Esophagus (tissue), 2 donors: ENCODE data around the gene C1QTNF7. TPM values are rescaled to one million over a fixed set of nuclear protein-coding genes. Genes with fewer than 3 reads are reported as not detected.

Experiments
- H3K27ac ChIP-seq, 2 donors: one replicate each; pipeline ENCODE4 v1.5.1; 2013; ENCODE audit warnings: low read depth in 2 of 2, mild to moderate bottlenecking in 2 of 2, inconsistent platforms in 1 of 2, low read length in 1 of 2, moderate library complexity in 1 of 2
- H3K27me3 ChIP-seq, 2 donors: one replicate each; pipeline ENCODE4 v1.6.1; 2013; ENCODE audit warnings: low read length in 2 of 2, control low read depth in 1 of 2, mild to moderate bottlenecking in 1 of 2; ENCODE audit not compliant: insufficient read depth in 2 of 2, control insufficient read depth in 1 of 2
- H3K36me3 ChIP-seq, 2 donors: one replicate each; pipeline ENCODE4 v1.6.1; 2013; ENCODE audit warnings: low read length in 1 of 2; ENCODE audit not compliant: control insufficient read depth in 2 of 2, insufficient read depth in 2 of 2
- H3K4me1 ChIP-seq, 2 donors: one replicate each; pipeline ENCODE4 v1.6.1; 2013; ENCODE audit warnings: low read length in 1 of 2; ENCODE audit not compliant: control insufficient read depth in 2 of 2, insufficient read depth in 2 of 2
- H3K4me3 ChIP-seq, 2 donors: one replicate each; pipeline ENCODE4 v1.5.1; 2013; ENCODE audit warnings: low read length in 2 of 2, mild to moderate bottlenecking in 2 of 2, low read depth in 1 of 2, moderate library complexity in 1 of 2
- H3K9me3 ChIP-seq, 2 donors: one replicate each; pipeline ENCODE4 v1.6.1; 2013; ENCODE audit warnings: mild to moderate bottlenecking in 2 of 2, low read depth in 1 of 2, low read length in 1 of 2, moderate library complexity in 1 of 2; ENCODE audit not compliant: control insufficient read depth in 2 of 2, insufficient read depth in 1 of 2
- WGBS, 2 donors: extraction: QIAGEN DNeasy Blood & Tissue Kit; methylation state at CpG; one replicate each; pipeline ENCODE4 v1.1.7; 2013; 5-methylcytosine and 5-hydroxymethylcytosine counted together
- polyA plus RNA-seq, 2 donors: library from polyadenylated mRNA; stranded (reverse); fragments of 200-250 nt; gene quantifications; one replicate each; pipeline ENCODE4 v1.2.3, GENCODE V29; 2013
- donor health status: healthy with polysubstance abuse.
- donor health status: Bipolar disorder and iron deficiency.

C1QTNF7 gene
- polyA plus RNA-seq, 2 donors: 0.85 to 1.4 TPM

- H3K27me3 ChIP-seq: no peaks in the 10 kb centered on the region
- H3K4me1 ChIP-seq: no peaks in the 10 kb centered on the region
- H3K4me3 ChIP-seq: no peak overlapping the region
- H3K36me3 ChIP-seq: no peaks in the 10 kb centered on the region
- H3K9me3 ChIP-seq: no peaks in the 10 kb centered on the region
- H3K27ac ChIP-seq: no peak overlapping the region
- WGBS, 2 donors: 93% methylated on average over 5 of the region's 5 CpGs
These were observed 15.4 kb upstream of the C1QTNF7 start for GRCh38 chr4:15412461-15412860.

- Histone ChIP-seq H3K36me3 (no peaks in the 10 kb centered on the region), H3K27me3 (no peaks in the 10 kb centered on the region), H3K9me3 (no peaks in the 10 kb centered on the region), H3K4me1 (no peaks in the 10 kb centered on the region), H3K4me3 (no peak overlapping the region), H3K27ac (no peak overlapping the region)
- 65 to 66% methylated on average over 6 of the region's 6 CpGs for WGBS, 2 donors
These were observed 14.7 kb upstream of the C1QTNF7 start for GRCh38 chr4:15413010-15413622.

- H3K9me3 ChIP-seq: no peaks in the 10 kb centered on the region
- H3K4me1 ChIP-seq: no peaks in the 10 kb centered on the region
- no peak overlapping the region for H3K4me3 ChIP-seq
- no peaks in the 10 kb centered on the region for H3K27me3 ChIP-seq
- H3K36me3 ChIP-seq: no peaks in the 10 kb centered on the region
- WGBS, 2 donors: 73 to 75% methylated on average over 2 of the region's 2 CpGs
- peak overlapping the region in 1 of 2 donors; percentile 34 for H3K27ac ChIP-seq
These were observed 14.2 kb upstream of the C1QTNF7 start for GRCh38 chr4:15413623-15414019.

- 51% methylated on average over 4 of the region's 4 CpGs for WGBS, 2 donors
- H3K9me3 ChIP-seq: no peaks in the 10 kb centered on the region
- no peak overlapping the region for H3K4me3 ChIP-seq
- no peaks in the 10 kb centered on the region for H3K36me3 ChIP-seq
- no peaks in the 10 kb centered on the region for H3K27me3 ChIP-seq
- no peak overlapping the region for H3K27ac ChIP-seq
- no peaks in the 10 kb centered on the region for H3K4me1 ChIP-seq
These were observed 13.2 kb upstream of the C1QTNF7 start for GRCh38 chr4:15414551-15415091.

DNA sequence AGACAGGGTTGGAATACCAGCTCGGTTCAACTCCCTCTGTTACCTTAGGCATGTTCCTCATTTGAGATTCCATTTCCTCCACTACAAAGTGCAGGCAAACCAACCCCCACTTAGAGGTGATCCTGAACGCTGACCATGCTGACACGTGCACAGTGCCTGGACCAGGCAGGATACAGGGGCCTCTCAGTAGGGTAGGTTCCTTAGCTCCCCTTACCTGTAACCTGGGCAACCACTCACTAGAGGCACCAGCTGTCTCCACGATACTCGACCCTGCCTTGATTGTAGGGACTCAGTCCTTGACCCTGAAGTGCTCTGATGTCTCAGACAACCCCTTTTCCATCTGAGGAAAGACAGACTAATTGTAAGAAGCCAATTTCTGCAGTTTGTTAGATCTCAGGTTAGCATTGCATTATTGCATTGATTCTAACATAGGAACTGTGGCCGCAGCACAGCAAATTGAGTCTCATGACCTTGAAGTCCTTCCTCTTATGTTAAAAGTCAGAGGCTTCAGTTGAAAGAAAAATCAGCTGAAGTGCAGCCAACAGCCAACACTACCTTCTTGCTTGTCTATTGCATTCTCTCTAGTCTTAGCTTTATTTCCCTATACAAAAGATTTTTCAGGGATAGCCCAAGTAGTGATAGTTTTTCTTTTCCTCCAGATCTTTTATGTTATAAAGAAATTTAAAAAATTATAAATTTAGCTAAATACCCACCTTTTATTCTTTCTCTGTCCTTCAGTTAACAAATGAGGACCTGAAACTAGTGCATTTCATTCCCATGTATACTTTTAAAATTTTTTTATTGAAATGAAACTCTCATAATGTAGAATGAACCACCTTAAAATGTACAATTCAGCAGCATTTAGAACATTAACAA is 11.2 kb upstream of the C1QTNF7 start:
- Histone ChIP-seq H3K36me3 (no peaks in the 10 kb centered on the region), H3K4me1 (no peaks in the 10 kb centered on the region), H3K9me3 (no peaks in the 10 kb centered on the region), H3K27ac (peak overlapping the region in 1 of 2 donors; percentile 20), H3K4me3 (no peak overlapping the region), H3K27me3 (no peaks in the 10 kb centered on the region)
- WGBS, 2 donors: 68 to 79% methylated on average over 6 of the region's 6 CpGs

GRCh38 chr4:15417233-15417660 is 10.6 kb upstream of the C1QTNF7 start:
- Histone ChIP-seq H3K27me3 (no peaks in the 10 kb centered on the region), H3K4me3 (no peak overlapping the region), H3K27ac (no peak overlapping the region), H3K36me3 (no peaks in the 10 kb centered on the region), H3K9me3 (no peaks in the 10 kb centered on the region), H3K4me1 (no peaks in the 10 kb centered on the region)

GRCh38 chr4:15418956-15419355 is 8.9 kb upstream of the C1QTNF7 start:
- Histone ChIP-seq H3K4me3 (no peak overlapping the region), H3K9me3 (peaks cover 0 to 3% of the 10 kb centered on the region in 2 donors), H3K4me1 (no peaks in the 10 kb centered on the region), H3K27ac (no peak overlapping the region), H3K36me3 (no peaks in the 10 kb centered on the region), H3K27me3 (no peaks in the 10 kb centered on the region)
- WGBS, 2 donors: 58 to 77% methylated on average over 2 of the region's 2 CpGs

DNA sequence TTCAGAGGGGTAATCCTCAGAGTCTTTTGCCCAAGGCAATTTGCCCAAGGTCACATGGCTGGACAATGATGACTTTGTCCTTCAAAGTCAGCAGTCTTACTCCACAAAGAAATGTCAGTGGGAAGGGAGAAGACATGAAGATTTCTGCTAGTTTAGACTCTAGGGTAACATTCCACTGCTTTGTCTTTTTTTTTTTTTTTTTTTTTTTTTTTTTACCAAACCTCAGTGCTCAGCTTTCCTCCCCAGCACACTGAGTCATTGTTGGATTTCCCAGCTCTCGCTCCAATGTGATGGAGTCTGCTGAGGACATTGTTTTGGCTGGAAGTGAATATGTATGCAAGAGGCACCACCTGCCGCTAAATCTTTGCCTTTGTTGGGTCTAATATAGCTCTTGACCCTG is 7.2 kb upstream of the C1QTNF7 start:
- Histone ChIP-seq H3K27ac (no peak overlapping the region), H3K27me3 (no peaks in the 10 kb centered on the region), H3K4me3 (no peak overlapping the region), H3K36me3 (no peaks in the 10 kb centered on the region), H3K4me1 (no peaks in the 10 kb centered on the region), H3K9me3 (peaks cover 0 to 3% of the 10 kb centered on the region in 2 donors)
- 52 to 57% methylated on average over 2 of the region's 2 CpGs for WGBS, 2 donors

- Histone ChIP-seq H3K27ac (no peak overlapping the region), H3K4me1 (peaks cover 0 to under 1% of the 10 kb centered on the region in 2 donors), H3K36me3 (no peaks in the 10 kb centered on the region), H3K27me3 (no peaks in the 10 kb centered on the region), H3K4me3 (no peak overlapping the region), H3K9me3 (peaks cover 0 to 3% of the 10 kb centered on the region in 2 donors)
- WGBS, 2 donors: 67 to 81% methylated on average over 5 of the region's 5 CpGs
These were observed 4.5 kb upstream of the C1QTNF7 start for GRCh38 chr4:15423285-15423711.
